HL-60 (cell line): Measurements from ENCODE around the gene COQ5.

Experiments used
- POLR2AphosphoS5 ChIP-seq: IDR thresholded peaks from 2 replicates; pipeline ENCODE4 v1.6.1; 2012; ENCODE audit warnings: low read depth
- TF ChIP-seq, protein P1 (sequence below): IDR thresholded peaks from one replicate; pipeline ENCODE4 v1.5.1; 2011; ENCODE audit warnings: low read length, control low read depth, inconsistent platforms; ENCODE audit not compliant: insufficient read depth

DNA sequence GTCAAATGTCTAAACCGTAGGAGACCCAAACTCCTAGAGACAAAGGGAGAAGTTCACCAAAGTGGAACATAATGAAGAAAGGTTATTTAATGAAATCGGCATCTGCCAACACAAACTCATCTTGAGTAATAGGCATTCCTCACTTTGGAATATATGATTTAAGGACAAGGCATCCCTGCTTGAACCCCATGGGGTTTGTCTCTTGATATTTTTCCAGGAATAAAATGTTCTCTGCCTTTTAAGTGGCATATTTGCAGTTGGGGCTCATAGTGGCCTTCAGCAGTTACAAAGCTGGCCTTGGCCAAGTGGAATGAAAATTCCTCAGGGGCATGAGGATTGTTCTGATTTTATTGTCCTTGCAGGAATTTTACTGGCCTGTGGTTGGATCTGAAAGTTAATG is 45.1 kb upstream of the COQ5 start:
- TF ChIP-seq, protein P1, sequence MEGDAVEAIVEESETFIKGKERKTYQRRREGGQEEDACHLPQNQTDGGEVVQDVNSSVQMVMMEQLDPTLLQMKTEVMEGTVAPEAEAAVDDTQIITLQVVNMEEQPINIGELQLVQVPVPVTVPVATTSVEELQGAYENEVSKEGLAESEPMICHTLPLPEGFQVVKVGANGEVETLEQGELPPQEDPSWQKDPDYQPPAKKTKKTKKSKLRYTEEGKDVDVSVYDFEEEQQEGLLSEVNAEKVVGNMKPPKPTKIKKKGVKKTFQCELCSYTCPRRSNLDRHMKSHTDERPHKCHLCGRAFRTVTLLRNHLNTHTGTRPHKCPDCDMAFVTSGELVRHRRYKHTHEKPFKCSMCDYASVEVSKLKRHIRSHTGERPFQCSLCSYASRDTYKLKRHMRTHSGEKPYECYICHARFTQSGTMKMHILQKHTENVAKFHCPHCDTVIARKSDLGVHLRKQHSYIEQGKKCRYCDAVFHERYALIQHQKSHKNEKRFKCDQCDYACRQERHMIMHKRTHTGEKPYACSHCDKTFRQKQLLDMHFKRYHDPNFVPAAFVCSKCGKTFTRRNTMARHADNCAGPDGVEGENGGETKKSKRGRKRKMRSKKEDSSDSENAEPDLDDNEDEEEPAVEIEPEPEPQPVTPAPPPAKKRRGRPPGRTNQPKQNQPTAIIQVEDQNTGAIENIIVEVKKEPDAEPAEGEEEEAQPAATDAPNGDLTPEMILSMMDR = no peak
- TF ChIP-seq POLR2AphosphoS5 = no peak
